ENCODE data around the gene LONP1. TPM values are rescaled to one million over a fixed set of nuclear protein-coding genes. Genes with fewer than 3 reads are reported as not detected.
"Not testable (repeated sequence)": the region's sequence is repeated elsewhere in the genome, so short reads cannot be mapped to it uniquely, and the experiment has no call there.

The LONP1 gene
- total RNA-seq, 1 donor from 2014 or later, result 37.1 TPM

DNA sequence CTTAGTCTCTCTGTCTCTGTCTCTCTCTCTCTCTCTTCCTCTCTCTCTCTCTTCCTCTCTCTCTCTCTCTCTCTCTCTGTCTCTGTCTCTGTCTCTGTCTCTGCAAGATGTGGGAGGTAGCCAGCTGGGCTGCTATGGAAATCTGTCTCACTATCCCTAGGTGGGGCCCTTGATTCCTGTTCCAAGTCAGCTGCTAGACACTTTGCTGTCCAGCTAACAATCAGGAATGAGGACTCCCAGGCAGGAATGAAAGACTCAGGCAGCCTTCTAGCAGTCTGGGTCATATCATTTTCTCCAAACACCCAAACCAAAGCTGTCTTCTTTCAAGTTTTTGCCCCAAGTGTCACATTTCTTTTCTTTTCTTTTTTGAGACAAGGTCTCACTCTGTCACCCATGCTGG, 23.7 kb upstream of the LONP1 start:
- H3K27ac ChIP-seq (ENCODE audit: low read depth, low read length), result no peak overlapping the region
- H3K4me3 ChIP-seq (ENCODE audit: low read length in 3 of 3), result no peak overlapping the region
- no peaks in the 10 kb centered on the region for H3K36me3 ChIP-seq (ENCODE audit: control insufficient read depth in 3 of 3, insufficient read depth in 3 of 3, low read length in 3 of 3)
- H3K9ac ChIP-seq (ENCODE audit: low read depth in 1 of 3, low read length in 3 of 3), result no peak overlapping the region
- no peaks in the 10 kb centered on the region for H3K9me3 ChIP-seq (ENCODE audit: control insufficient read depth in 3 of 3, low read length in 3 of 3)
- H3K4me1 ChIP-seq (ENCODE audit: control insufficient read depth in 3 of 3, insufficient read depth in 3 of 3, low read length in 3 of 3), result no peaks in the 10 kb centered on the region
- peaks cover 2 to 9% (median 4%) of the 10 kb centered on the region in 3 donors for H3K27me3 ChIP-seq (ENCODE audit: control insufficient read depth in 3 of 3, insufficient read depth in 3 of 3, low read length in 3 of 3)

DNA sequence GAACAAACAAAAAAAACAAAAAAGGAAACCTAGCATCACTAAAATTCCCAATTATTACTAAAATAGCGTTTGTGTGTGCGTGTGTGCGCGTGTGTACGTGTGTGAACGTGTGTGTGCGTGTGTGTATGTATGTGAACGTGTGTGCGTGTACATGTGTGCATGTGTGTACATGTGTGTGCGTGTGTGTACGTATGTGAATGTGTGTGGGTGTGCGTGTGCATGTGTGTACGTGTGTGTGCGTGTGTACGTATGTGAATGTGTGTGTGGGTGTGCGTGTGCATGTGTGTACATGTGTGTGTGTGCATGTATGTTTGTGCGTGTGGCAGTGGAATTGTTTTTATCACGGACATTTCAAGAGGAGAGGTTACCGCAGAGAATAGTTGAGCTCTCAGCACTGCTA, 22.1 kb upstream of the LONP1 start:
- no peak overlapping the region for H3K9ac ChIP-seq (ENCODE audit: low read depth in 1 of 3, low read length in 3 of 3)
- H3K27me3 ChIP-seq (ENCODE audit: control insufficient read depth in 3 of 3, insufficient read depth in 3 of 3, low read length in 3 of 3), result peaks cover 2 to 6% (median 4%) of the 10 kb centered on the region in 3 donors
- H3K27ac ChIP-seq (ENCODE audit: low read depth, low read length), result no peak overlapping the region
- no peaks in the 10 kb centered on the region for H3K36me3 ChIP-seq (ENCODE audit: control insufficient read depth in 3 of 3, insufficient read depth in 3 of 3, low read length in 3 of 3)
- H3K4me1 ChIP-seq (ENCODE audit: control insufficient read depth in 3 of 3, insufficient read depth in 3 of 3, low read length in 3 of 3), result no peaks in the 10 kb centered on the region
- no peak overlapping the region for H3K4me3 ChIP-seq (ENCODE audit: low read length in 3 of 3)
- no peaks in the 10 kb centered on the region for H3K9me3 ChIP-seq (ENCODE audit: control insufficient read depth in 3 of 3, low read length in 3 of 3)

GRCh38 chr19:5738423-5738822, 18.5 kb upstream of the LONP1 start:
- H3K4me3 ChIP-seq (ENCODE audit: low read length in 3 of 3), result no peak overlapping the region
- H3K36me3 ChIP-seq (ENCODE audit: control insufficient read depth in 3 of 3, insufficient read depth in 3 of 3, low read length in 3 of 3), result no peaks in the 10 kb centered on the region
- H3K9ac ChIP-seq (ENCODE audit: low read depth in 1 of 3, low read length in 3 of 3), result no peak overlapping the region
- peaks cover 0 to 6% (median 0%) of the 10 kb centered on the region in 3 donors for H3K27me3 ChIP-seq (ENCODE audit: control insufficient read depth in 3 of 3, insufficient read depth in 3 of 3, low read length in 3 of 3)
- no peak overlapping the region for H3K27ac ChIP-seq (ENCODE audit: low read depth, low read length)
- no peaks in the 10 kb centered on the region for H3K9me3 ChIP-seq (ENCODE audit: control insufficient read depth in 3 of 3, low read length in 3 of 3)
- H3K4me1 ChIP-seq (ENCODE audit: control insufficient read depth in 3 of 3, insufficient read depth in 3 of 3, low read length in 3 of 3), result no peaks in the 10 kb centered on the region

DNA sequence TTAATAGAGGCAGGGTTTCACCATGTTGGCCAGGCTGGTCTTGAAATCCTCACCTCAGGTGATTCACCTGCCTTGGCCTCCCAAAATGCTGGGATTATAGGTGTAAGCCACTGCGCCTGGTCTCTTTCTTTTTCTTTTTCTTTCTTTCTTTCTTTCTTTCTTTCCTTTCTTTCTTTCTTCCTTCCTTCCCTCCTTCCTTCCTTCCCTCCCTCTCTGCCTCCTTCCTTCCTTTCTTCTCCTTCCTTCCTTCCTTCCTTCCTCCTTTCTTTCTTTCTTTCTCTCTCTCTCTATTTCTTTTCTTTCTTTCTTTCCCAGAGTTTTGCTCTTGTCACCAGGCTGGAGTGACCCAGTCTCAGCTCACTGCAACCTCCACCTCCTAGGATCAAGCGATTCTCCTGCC, 13.2 kb upstream of the LONP1 start:
- not testable (repeated sequence) for H3K4me3 ChIP-seq (ENCODE audit: low read length in 3 of 3); H3K27ac ChIP-seq (ENCODE audit: low read depth, low read length); H3K27me3 ChIP-seq (ENCODE audit: control insufficient read depth in 3 of 3, insufficient read depth in 3 of 3, low read length in 3 of 3); H3K9me3 ChIP-seq (ENCODE audit: control insufficient read depth in 3 of 3, low read length in 3 of 3); H3K36me3 ChIP-seq (ENCODE audit: control insufficient read depth in 3 of 3, insufficient read depth in 3 of 3, low read length in 3 of 3); H3K4me1 ChIP-seq (ENCODE audit: control insufficient read depth in 3 of 3, insufficient read depth in 3 of 3, low read length in 3 of 3); H3K9ac ChIP-seq (ENCODE audit: low read depth in 1 of 3, low read length in 3 of 3)

DNA sequence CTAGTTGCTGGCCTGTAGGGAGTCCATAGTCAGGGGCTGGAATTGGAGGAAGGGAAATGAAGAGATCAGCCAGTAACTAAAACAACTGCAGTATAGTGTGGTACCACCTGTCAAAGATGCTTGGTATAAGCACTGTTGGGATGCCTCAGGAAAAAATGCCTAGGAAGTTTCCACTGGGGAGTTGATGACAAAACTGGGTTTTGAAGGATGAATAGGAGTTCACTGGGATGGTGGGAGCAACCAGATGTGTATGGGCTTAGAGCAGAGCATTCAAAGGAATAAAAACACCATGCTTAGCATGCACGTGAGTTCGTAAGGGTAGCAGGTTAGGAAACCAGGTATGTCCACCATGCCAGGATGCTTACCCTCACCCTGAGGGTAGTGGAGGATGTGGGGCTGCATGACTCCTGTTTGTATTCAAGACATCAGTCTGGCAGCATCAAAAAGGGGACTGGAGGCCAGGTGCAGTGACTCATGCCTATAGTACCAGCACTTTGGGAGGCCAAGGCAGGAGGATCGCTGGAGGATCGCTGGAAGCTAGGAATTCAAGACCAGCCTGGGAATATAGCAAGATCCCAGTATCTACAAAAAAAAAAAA, 7.6 kb upstream of the LONP1 start:
- H3K27me3 ChIP-seq (ENCODE audit: control insufficient read depth in 3 of 3, insufficient read depth in 3 of 3, low read length in 3 of 3), result peaks cover 0 to 4% (median 2%) of the 10 kb centered on the region in 3 donors
- no peaks in the 10 kb centered on the region for H3K36me3 ChIP-seq (ENCODE audit: control insufficient read depth in 3 of 3, insufficient read depth in 3 of 3, low read length in 3 of 3)
- H3K4me3 ChIP-seq (ENCODE audit: low read length in 3 of 3), result no peak overlapping the region
- no peaks in the 10 kb centered on the region for H3K4me1 ChIP-seq (ENCODE audit: control insufficient read depth in 3 of 3, insufficient read depth in 3 of 3, low read length in 3 of 3)
- H3K27ac ChIP-seq (ENCODE audit: low read depth, low read length), result no peak overlapping the region
- no peaks in the 10 kb centered on the region for H3K9me3 ChIP-seq (ENCODE audit: control insufficient read depth in 3 of 3, low read length in 3 of 3)
- H3K9ac ChIP-seq (ENCODE audit: low read depth in 1 of 3, low read length in 3 of 3), result peak overlapping the region in 1 of 3 donors; percentile 8

DNA sequence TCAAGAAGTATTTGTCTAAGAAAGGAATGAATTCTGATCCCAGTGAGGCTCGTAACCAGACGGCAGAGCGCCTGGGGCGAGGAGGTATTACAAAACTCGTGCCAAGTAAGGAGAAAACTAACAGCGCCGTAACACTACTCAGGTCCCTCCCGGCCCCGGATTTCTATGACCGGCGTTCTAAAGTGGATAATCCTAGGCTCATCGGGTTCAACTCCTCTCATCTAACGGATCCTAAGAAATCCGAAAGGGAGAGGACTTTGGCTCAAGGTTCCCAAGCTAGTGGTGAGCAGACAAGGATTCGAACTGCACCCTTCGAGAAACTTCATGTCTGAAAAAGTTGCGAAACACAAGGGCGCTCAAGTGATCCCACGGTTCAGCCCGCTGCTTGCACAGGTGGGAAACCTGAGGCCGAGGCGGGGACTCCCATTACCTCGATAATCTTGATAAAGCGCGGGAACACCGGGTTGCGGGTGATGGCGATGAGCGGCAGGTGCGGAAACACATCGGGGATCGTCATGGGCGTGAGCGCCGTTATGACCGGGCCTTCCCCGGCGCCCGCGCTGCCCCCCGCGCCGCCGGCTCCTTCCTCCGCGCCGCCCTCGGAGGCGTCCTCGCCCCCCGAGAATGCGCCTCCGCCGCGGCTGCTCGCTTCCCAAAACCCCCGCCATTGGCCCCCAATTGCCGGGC, 529 bp downstream of the LONP1 start:
- H3K9me3 ChIP-seq (ENCODE audit: control insufficient read depth in 3 of 3, low read length in 3 of 3), result no peaks in the 10 kb centered on the region
- H3K4me3 ChIP-seq (ENCODE audit: low read length in 3 of 3), result peak overlapping the region; percentile 96 to 99 (median 97)
- peak overlapping the region; percentile 95 for H3K27ac ChIP-seq (ENCODE audit: low read depth, low read length)
- H3K9ac ChIP-seq (ENCODE audit: low read depth in 1 of 3, low read length in 3 of 3), result peak overlapping the region; percentile 93 to 94 (median 94)
- peaks cover 23 to 33% (median 26%) of the 10 kb centered on the region in 3 donors for H3K4me1 ChIP-seq (ENCODE audit: control insufficient read depth in 3 of 3, insufficient read depth in 3 of 3, low read length in 3 of 3)
- peaks cover 0 to 5% (median 4%) of the 10 kb centered on the region in 3 donors for H3K36me3 ChIP-seq (ENCODE audit: control insufficient read depth in 3 of 3, insufficient read depth in 3 of 3, low read length in 3 of 3)
- H3K27me3 ChIP-seq (ENCODE audit: control insufficient read depth in 3 of 3, insufficient read depth in 3 of 3, low read length in 3 of 3), result no peaks in the 10 kb centered on the region

GRCh38 chr19:5718579-5719273, 1.2 kb downstream of the LONP1 start:
- peak overlapping the region; percentile 95 for H3K27ac ChIP-seq (ENCODE audit: low read depth, low read length)

DNA sequence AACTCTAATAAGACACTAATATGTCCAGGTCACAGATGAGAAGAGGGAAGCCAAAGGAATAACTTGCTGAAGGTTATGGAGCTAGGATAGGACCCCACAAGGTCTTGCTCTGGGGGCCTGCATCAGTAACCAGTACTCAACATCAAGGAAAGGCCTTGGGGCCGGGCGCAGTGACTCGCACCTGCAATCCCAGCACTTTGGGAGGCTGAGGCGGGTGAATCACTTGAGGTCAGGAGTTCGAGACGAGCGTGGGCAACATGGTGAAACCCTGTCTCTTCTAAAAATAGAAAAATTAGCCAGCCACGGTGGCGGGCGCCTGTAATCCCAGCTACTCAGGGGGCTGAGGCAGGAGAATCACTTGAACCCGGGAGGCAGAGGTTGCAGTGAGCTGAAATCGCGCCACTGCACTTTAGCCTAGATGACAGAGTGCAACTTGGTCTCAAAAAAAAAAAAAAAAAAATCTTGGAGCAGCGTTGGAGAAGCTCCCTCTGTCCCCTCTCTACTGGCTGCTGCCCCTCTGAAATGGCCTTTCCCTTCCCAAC, 1.8 kb downstream of the LONP1 start:
- H3K4me1 ChIP-seq (ENCODE audit: control insufficient read depth in 3 of 3, insufficient read depth in 3 of 3, low read length in 3 of 3), result peaks cover 23 to 33% (median 26%) of the 10 kb centered on the region in 3 donors
- peaks cover 10 to 12% (median 11%) of the 10 kb centered on the region in 3 donors for H3K36me3 ChIP-seq (ENCODE audit: control insufficient read depth in 3 of 3, insufficient read depth in 3 of 3, low read length in 3 of 3)
- H3K27me3 ChIP-seq (ENCODE audit: control insufficient read depth in 3 of 3, insufficient read depth in 3 of 3, low read length in 3 of 3), result no peaks in the 10 kb centered on the region
- H3K9ac ChIP-seq (ENCODE audit: low read depth in 1 of 3, low read length in 3 of 3), result peak overlapping the region in 2 of 3 donors; percentile 51 to 94
- H3K27ac ChIP-seq (ENCODE audit: low read depth, low read length), result no peak overlapping the region
- no peaks in the 10 kb centered on the region for H3K9me3 ChIP-seq (ENCODE audit: control insufficient read depth in 3 of 3, low read length in 3 of 3)
- H3K4me3 ChIP-seq (ENCODE audit: low read length in 3 of 3), result peak overlapping the region in 2 of 3 donors; percentile 96 to 97

More at GRCh38 chr19:5718579-5719273, 1.2 kb downstream of the LONP1 start:
- H3K9ac ChIP-seq (ENCODE audit: low read depth in 1 of 3, low read length in 3 of 3), result peak overlapping the region; percentile 93 to 94 (median 94)
- no peaks in the 10 kb centered on the region for H3K9me3 ChIP-seq (ENCODE audit: control insufficient read depth in 3 of 3, low read length in 3 of 3)
- H3K36me3 ChIP-seq (ENCODE audit: control insufficient read depth in 3 of 3, insufficient read depth in 3 of 3, low read length in 3 of 3), result peaks cover 4 to 8% (median 5%) of the 10 kb centered on the region in 3 donors
- H3K27me3 ChIP-seq (ENCODE audit: control insufficient read depth in 3 of 3, insufficient read depth in 3 of 3, low read length in 3 of 3), result no peaks in the 10 kb centered on the region
- peaks cover 23 to 33% (median 26%) of the 10 kb centered on the region in 3 donors for H3K4me1 ChIP-seq (ENCODE audit: control insufficient read depth in 3 of 3, insufficient read depth in 3 of 3, low read length in 3 of 3)
- H3K4me3 ChIP-seq (ENCODE audit: low read length in 3 of 3), result peak overlapping the region; percentile 96 to 99 (median 97)

GRCh38 chr19:5717215-5717935, 2.6 kb downstream of the LONP1 start:
- peaks cover 17 to 18% (median 18%) of the 10 kb centered on the region in 3 donors for H3K36me3 ChIP-seq (ENCODE audit: control insufficient read depth in 3 of 3, insufficient read depth in 3 of 3, low read length in 3 of 3)
- no peak overlapping the region for H3K9ac ChIP-seq (ENCODE audit: low read depth in 1 of 3, low read length in 3 of 3)
- no peak overlapping the region for H3K27ac ChIP-seq (ENCODE audit: low read depth, low read length)
- H3K9me3 ChIP-seq (ENCODE audit: control insufficient read depth in 3 of 3, low read length in 3 of 3), result no peaks in the 10 kb centered on the region
- peaks cover 23 to 33% (median 26%) of the 10 kb centered on the region in 3 donors for H3K4me1 ChIP-seq (ENCODE audit: control insufficient read depth in 3 of 3, insufficient read depth in 3 of 3, low read length in 3 of 3)
- no peak overlapping the region for H3K4me3 ChIP-seq (ENCODE audit: low read length in 3 of 3)
- no peaks in the 10 kb centered on the region for H3K27me3 ChIP-seq (ENCODE audit: control insufficient read depth in 3 of 3, insufficient read depth in 3 of 3, low read length in 3 of 3)
